HG03469 (cell line): Measurements from ENCODE around the gene ROPN1B.

Experiments used
- ATAC-seq: cut with Tn5 transposase; IDR thresholded peaks from one replicate; pipeline ENCODE4 v1.9.1; 2021; ENCODE audit warnings: mild to moderate bottlenecking, moderate library complexity, moderate number of reproducible peaks; ENCODE audit not compliant: unreplicated experiment

ROPN1B gene

GRCh38 chr3:126026761-126027160 is 57.8 kb downstream of the ROPN1B start:
- ATAC-seq, result no peak

GRCh38 chr3:126028096-126028495 is 59.1 kb downstream of the ROPN1B start:
- ATAC-seq, result no peak

GRCh38 chr3:126029241-126029640 is 60.3 kb downstream of the ROPN1B start:
- no peak for ATAC-seq

- ATAC-seq, result no peak
Observed at GRCh38 chr3:126030455-126030854, 61.5 kb downstream of the ROPN1B start.

GRCh38 chr3:126031981-126032471 is 63.0 kb downstream of the ROPN1B start:
- ATAC-seq, result no peak
